Measurements from ENCODE around the gene SLC43A2. TPM values are rescaled to one million over a fixed set of nuclear protein-coding genes. Genes with fewer than 3 reads are reported as not detected.
A peak's percentile ranks its signal among the peaks of the same experiment; 100 is the strongest.

SLC43A2 gene
- total RNA-seq, 1 donor from 2014 or later, result 44.6 TPM

DNA sequence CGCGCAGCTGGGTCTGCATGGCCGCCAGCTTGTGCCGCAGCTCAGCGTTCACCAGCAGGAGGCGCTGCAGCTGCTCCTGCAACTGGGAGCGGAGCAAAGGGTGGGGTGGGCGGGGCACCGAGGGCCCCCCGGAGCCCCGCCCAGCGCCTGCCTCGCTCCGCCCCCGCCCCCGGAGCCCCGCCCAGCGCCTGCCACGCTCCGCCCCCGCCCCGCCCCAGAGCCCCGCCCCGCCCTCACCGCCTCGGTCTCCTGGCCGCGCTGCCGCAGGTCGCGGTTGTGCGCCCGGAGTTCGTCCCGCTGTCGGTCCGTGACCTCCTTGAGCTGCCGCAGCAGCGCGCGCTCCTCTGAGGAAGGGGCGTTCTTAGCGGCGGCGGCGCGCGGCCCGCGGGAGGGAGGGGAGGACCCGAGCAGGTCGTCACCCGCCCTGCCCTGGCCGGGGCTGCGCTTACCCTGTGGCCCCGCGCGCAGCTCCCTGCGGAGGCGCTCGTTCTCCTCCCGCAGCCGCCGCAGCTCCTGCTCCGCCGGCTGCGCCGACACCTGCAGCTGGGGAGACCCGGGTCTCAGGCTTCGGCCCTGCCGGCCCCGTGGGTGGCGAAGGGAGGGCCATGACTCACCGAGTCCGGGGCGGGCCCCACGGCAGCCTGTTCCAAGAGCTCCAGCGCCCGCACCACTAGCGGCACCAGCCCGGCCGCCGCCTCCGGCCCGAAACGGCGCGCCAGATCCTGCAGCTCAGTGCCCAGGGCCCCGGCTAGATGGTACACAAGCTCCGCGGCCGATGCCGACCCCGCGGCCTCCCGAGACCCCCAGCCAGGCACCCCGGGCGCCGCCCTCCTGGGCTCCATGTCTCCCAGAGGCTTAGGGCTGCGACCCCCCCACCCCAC lies 20.6 kb upstream of the SLC43A2 start:
- peak; percentile 97 for DNase-seq
- TF ChIP-seq, protein P1, sequence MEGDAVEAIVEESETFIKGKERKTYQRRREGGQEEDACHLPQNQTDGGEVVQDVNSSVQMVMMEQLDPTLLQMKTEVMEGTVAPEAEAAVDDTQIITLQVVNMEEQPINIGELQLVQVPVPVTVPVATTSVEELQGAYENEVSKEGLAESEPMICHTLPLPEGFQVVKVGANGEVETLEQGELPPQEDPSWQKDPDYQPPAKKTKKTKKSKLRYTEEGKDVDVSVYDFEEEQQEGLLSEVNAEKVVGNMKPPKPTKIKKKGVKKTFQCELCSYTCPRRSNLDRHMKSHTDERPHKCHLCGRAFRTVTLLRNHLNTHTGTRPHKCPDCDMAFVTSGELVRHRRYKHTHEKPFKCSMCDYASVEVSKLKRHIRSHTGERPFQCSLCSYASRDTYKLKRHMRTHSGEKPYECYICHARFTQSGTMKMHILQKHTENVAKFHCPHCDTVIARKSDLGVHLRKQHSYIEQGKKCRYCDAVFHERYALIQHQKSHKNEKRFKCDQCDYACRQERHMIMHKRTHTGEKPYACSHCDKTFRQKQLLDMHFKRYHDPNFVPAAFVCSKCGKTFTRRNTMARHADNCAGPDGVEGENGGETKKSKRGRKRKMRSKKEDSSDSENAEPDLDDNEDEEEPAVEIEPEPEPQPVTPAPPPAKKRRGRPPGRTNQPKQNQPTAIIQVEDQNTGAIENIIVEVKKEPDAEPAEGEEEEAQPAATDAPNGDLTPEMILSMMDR (IDR thresholded peaks at IDR 0.05), result peak; percentile 72
- H3K27me3 ChIP-seq (ENCODE audit: low read depth), result no peaks in the 10 kb centered on the region
- H3K4me1 ChIP-seq, result peaks cover 60% of the 10 kb centered on the region
- peak; percentile 79 to 88 for ATAC-seq
- peak overlapping the region; percentile 84 for H3K4me3 ChIP-seq
- intact Hi-C loops (cut with DNase I), result no loop called here
- peaks cover 45% of the 10 kb centered on the region for H3K36me3 ChIP-seq
- H3K9me3 ChIP-seq, result no peaks in the 10 kb centered on the region
- peak overlapping the region; percentile 99 for H3K27ac ChIP-seq

DNA sequence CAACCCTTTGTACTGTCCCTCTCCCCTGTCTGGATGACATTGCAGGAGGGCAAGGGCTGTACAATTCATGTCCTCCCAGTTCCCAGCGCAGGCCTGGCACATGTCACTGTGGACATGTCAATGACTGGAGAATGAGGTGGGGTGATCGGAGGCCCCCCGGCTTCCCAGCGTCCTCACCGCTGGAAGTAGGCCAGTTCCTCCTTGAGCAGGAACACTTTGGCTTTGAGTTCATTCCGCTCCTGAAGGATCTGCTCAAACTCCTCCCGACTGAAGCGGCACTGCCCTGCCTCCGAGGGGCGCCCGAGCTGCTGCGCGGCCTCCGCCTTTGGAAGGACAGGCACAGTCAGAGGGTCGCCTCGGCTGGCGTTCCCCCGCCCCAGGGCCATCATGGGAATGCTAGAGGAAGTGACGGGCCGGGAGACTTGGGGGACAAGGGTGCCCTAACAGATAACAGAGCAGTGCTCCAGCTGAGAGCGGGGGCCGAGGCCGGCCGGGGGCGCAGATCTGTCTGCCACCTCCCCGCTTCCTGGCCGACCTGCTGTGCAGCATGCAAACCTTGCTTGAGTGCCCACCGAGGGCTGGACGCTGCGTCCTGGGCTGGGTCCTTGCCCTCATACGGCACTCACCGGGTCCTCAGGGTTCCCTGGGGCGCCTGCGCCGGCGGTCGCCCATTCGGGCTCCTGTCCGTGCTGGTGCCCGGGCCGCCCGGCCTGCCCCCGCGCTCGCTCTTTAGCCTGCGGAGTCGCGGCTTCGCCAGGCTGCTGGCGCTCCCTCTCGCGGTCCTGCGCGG lies 19.7 kb upstream of the SLC43A2 start:
- peak; percentile 2 to 3 for ATAC-seq
- peak; percentile 78 for DNase-seq
- TF ChIP-seq, protein P1 (IDR thresholded peaks at IDR 0.05), result no peak
- Histone ChIP-seq H3K4me3 (peak overlapping the region; percentile 77), H3K36me3 (peaks cover 36% of the 10 kb centered on the region), H3K27me3 (ENCODE audit: low read depth) (no peaks in the 10 kb centered on the region), H3K27ac (peak overlapping the region; percentile 95), H3K4me1 (peaks cover 65% of the 10 kb centered on the region), H3K9me3 (no peaks in the 10 kb centered on the region)
- intact Hi-C loops (cut with DNase I), result no loop called here

DNA sequence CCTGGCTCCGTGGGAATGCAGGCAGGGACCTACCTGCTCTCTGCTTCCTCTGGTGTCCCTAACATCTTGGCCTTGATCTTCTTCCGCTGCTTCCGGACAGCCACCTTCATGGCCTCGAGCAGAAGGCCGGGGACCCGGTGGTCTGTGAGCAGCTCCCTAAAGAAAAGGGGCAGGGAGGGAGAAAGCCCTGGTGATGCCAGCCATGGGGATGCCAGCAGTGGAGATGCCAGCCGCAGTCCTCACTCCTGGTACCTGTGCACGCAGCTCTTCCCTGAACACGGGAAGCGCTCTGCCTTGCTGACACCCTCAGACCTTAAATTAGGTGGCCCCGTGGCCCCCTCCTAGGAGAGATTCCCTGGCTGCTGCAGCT lies 19.2 kb upstream of the SLC43A2 start:
- peaks cover 65% of the 10 kb centered on the region for H3K4me1 ChIP-seq
- H3K27me3 ChIP-seq (ENCODE audit: low read depth), result no peaks in the 10 kb centered on the region
- H3K4me3 ChIP-seq, result peak overlapping the region; percentile 77
- H3K27ac ChIP-seq, result peak overlapping the region; percentile 95
- DNase-seq (no peak), ATAC-seq (no peak)
- peaks cover 30% of the 10 kb centered on the region for H3K36me3 ChIP-seq
- intact Hi-C loops (cut with DNase I), result no loop called here
- H3K9me3 ChIP-seq, result no peaks in the 10 kb centered on the region
- TF ChIP-seq, protein P1 (IDR thresholded peaks at IDR 0.05), result no peak

DNA sequence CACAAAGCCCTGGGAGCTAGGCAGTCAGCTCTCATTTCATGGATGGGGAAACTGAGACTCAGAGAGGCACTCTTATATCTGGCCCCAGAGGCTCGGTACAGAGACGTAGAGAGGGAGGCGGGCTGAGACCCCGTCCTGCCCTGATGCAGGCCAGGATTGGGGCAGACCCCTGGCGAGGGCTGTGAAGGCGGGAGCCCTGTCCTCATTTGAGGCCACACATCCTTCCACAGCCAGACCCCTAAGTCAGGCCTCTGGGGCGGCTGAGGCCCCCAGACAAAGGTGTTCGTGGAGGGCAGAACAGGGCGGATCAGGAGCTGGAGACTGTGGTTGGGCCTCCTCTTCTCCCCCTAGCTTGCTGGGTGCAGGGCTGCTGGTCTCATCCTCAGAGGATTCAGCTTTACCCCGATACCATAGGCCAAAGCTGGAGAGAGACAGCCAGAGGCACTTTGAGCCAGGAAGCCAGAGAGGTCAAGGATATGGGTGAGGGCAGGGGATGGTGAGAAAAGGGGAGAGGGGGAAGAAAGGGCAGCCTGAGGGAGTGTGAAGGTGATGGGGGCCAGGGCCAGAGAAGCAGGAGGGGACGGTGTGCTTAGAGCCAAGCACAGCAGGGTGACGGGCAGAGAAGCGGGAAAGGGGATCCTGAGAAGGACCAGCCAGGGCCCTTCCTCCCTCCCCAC lies 17.7 kb upstream of the SLC43A2 start:
- intact Hi-C loops (cut with DNase I), result no loop called here
- no peak for ATAC-seq
- peaks cover 65% of the 10 kb centered on the region for H3K4me1 ChIP-seq
- H3K4me3 ChIP-seq, result peak overlapping the region; percentile 62
- TF ChIP-seq, protein P1 (IDR thresholded peaks at IDR 0.05), result no peak
- peaks cover 16% of the 10 kb centered on the region for H3K36me3 ChIP-seq
- DNase-seq, result peak; percentile 41
- peak overlapping the region; percentile 95 for H3K27ac ChIP-seq
- no peaks in the 10 kb centered on the region for H3K27me3 ChIP-seq (ENCODE audit: low read depth)
- no peaks in the 10 kb centered on the region for H3K9me3 ChIP-seq

All from lower lobe of right lung (tissue), 2 donors.